Sigmoid colon (tissue), 7 donors: ENCODE data around the gene MROH2A. TPM values are rescaled to one million over a fixed set of nuclear protein-coding genes. Genes with fewer than 3 reads are reported as not detected.

ENCODE experiments used
- DNase-seq: peaks from one replicate; pipeline ENCODE4 v3.0.0-alpha.2; 2019
- H3K27ac ChIP-seq, 4 donors: fragments of 200-600 bp; sonication (generic); one replicate each; pipeline ENCODE4 v1.5.1; 2016 to 2019; ENCODE audit warnings: mild to moderate bottlenecking in 1 of 4
- H3K27me3 ChIP-seq, 3 donors: fragments of 200-600 bp; sonication (generic); one replicate each; pipeline ENCODE4 v1.5.1; 2019; ENCODE audit warnings: mild to moderate bottlenecking in 1 of 3
- H3K36me3 ChIP-seq, 4 donors: fragments of 200-600 bp; sonication (generic); one replicate each; pipeline ENCODE4 v1.5.1; 2016 to 2019
- H3K4me1 ChIP-seq, 4 donors: fragments of 200-600 bp; sonication (generic); one replicate each; pipeline ENCODE4 v1.5.1; 2017 to 2019
- H3K4me3 ChIP-seq, 4 donors: fragments of 200-600 bp; sonication (generic); one replicate each; pipeline ENCODE4 v1.5.1; 2017 to 2019; ENCODE audit warnings: mild to moderate bottlenecking in 2 of 4, moderate library complexity in 1 of 4
- H3K9me3 ChIP-seq, 4 donors: fragments of 200-600 bp in 3 of 4; sonication (generic) in 3 of 4; one replicate each; pipeline versions ENCODE4 v1.5.1 to v1.6.1; 2013 to 2019
- EP300 ChIP-seq, 4 donors: sonication (generic); formaldehyde crosslinking; IDR thresholded peaks; one replicate each; pipeline ENCODE4 v1.6.1; 2017; ENCODE audit warnings: antibody characterized with exemption in 4 of 4
- POLR2A ChIP-seq, 2 donors: fragments of 450-650 bp; IDR thresholded peaks; one replicate each; pipeline ENCODE4 v1.6.1; 2016; ENCODE audit warnings: antibody characterized with exemption in 2 of 2, mild to moderate bottlenecking in 2 of 2, moderate library complexity in 2 of 2
- POLR2AphosphoS5 ChIP-seq, 4 donors: sonication (generic); formaldehyde crosslinking; IDR thresholded peaks; one replicate each; pipeline ENCODE4 v1.6.1; 2017; ENCODE audit warnings: antibody characterized with exemption in 4 of 4
- WGBS, 2 donors: extraction: QIAGEN DNeasy Blood & Tissue Kit; methylation state at CpG; one replicate each; pipeline ENCODE4 v1.1.7; 2013; 5-methylcytosine and 5-hydroxymethylcytosine counted together
- intact Hi-C: fragments of 100-400 bp; cut with DNase I; formaldehyde crosslinking; loops from one replicate; pipeline ENCODE4 v1.15.1; 2023
- polyA plus RNA-seq, 3 donors: library from polyadenylated mRNA; stranded (reverse); fragments of 200-250 nt; gene quantifications; one replicate each; pipeline ENCODE4 v1.2.3, GENCODE V29; 2013
- total RNA-seq, 4 donors: library from RNA; depleted of rRNA; stranded (reverse); fragments of >200 nt; gene quantifications; one replicate each; pipeline ENCODE4 v1.1.0, GENCODE V29; 2016
- TF ChIP-seq, protein P1 (sequence below), 4 experiments: fragments of 450-650 bp in 3 of 4; fragments of 200-600 bp in 1 of 4; IDR thresholded peaks; one replicate each; pipeline ENCODE4 v1.5.1; 2016 to 2019; ENCODE audit warnings: antibody characterized with exemption in 4 of 4, mild to moderate bottlenecking in 3 of 4, moderate library complexity in 2 of 4
- donor health status: healthy with polysubstance abuse.
- donor health status: Bipolar disorder and iron deficiency.
- donor health status: healthy.

Gene MROH2A
- total and polyA plus RNA-seq, 7 donors: 0.06 TPM; not detected in 6

DNA sequence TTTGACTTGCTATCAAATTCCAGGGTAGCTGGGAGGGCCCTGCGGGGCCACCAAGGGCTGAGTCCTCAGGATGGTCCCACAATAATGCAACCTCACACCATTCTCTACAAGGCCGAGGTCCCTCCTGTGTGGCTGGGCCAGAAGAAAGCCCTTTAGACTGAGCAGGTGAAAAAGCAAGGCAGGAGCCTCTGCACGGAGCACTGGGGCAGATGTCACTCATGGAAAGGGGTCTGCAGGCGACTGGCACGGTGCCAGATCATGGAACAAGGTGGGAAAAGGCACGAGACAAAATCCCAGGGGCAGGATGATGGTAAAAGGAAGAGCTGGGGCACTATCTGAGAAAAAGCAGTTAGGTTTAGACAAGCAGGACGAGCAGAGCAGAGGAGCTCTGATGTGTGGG lies 60.1 kb downstream of the MROH2A start:
- intact Hi-C loops: no loop called here
- Histone ChIP-seq H3K4me1 (no peaks in the 10 kb centered on the region), H3K4me3 (no peak overlapping the region), H3K27ac (no peak overlapping the region), H3K27me3 (no peaks in the 10 kb centered on the region), H3K36me3 (no peaks in the 10 kb centered on the region), H3K9me3 (no peaks in the 10 kb centered on the region)
- 84 to 88% methylated on average over 7 of the region's 7 CpGs for WGBS, 2 donors
- peak; percentile 33 for DNase-seq
- TF ChIP-seq EP300 (IDR thresholded peaks at IDR 0.05) (no peak), POLR2AphosphoS5 (IDR thresholded peaks at IDR 0.05) (no peak), POLR2A (IDR thresholded peaks at IDR 0.05) (no peak)
- TF ChIP-seq, protein P1, sequence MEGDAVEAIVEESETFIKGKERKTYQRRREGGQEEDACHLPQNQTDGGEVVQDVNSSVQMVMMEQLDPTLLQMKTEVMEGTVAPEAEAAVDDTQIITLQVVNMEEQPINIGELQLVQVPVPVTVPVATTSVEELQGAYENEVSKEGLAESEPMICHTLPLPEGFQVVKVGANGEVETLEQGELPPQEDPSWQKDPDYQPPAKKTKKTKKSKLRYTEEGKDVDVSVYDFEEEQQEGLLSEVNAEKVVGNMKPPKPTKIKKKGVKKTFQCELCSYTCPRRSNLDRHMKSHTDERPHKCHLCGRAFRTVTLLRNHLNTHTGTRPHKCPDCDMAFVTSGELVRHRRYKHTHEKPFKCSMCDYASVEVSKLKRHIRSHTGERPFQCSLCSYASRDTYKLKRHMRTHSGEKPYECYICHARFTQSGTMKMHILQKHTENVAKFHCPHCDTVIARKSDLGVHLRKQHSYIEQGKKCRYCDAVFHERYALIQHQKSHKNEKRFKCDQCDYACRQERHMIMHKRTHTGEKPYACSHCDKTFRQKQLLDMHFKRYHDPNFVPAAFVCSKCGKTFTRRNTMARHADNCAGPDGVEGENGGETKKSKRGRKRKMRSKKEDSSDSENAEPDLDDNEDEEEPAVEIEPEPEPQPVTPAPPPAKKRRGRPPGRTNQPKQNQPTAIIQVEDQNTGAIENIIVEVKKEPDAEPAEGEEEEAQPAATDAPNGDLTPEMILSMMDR (IDR thresholded peaks at IDR 0.05): no peak

GRCh38 chr2:233838726-233839446 lies 60.8 kb downstream of the MROH2A start:
- TF ChIP-seq POLR2A (IDR thresholded peaks at IDR 0.05) (no peak), POLR2AphosphoS5 (IDR thresholded peaks at IDR 0.05) (no peak), EP300 (IDR thresholded peaks at IDR 0.05) (no peak)
- TF ChIP-seq, protein P1 (IDR thresholded peaks at IDR 0.05): no peak
- DNase-seq: no peak

DNA sequence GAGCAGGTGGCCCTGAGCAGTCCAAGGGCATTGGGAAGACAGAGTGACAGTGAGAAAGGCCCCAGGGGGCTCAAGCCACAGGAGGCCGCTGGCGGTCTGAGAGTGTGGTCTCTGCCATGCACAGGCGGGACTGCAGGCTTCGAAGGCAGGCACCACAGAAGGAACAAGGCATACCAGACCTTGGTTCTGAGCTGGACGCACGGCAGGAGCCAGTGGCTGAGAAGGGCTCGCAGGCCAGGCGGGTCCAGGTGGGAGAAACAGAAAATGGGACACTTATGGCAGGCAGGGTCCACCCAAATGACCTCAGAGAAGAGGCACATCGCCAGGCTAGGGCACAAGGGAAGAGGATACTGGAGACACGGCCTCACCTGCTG lies 61.3 kb downstream of the MROH2A start:
- H3K27me3 ChIP-seq: no peaks in the 10 kb centered on the region
- H3K4me3 ChIP-seq: no peak overlapping the region
- no peaks in the 10 kb centered on the region for H3K4me1 ChIP-seq
- 96 to 97% methylated on average over 10 of the region's 10 CpGs for WGBS, 2 donors
- H3K27ac ChIP-seq: no peak overlapping the region
- TF ChIP-seq, protein P1 (IDR thresholded peaks at IDR 0.05): no peak
- TF ChIP-seq EP300 (IDR thresholded peaks at IDR 0.05): no peak
- no peak for TF ChIP-seq POLR2AphosphoS5 (IDR thresholded peaks at IDR 0.05)
- no peak for TF ChIP-seq POLR2A (IDR thresholded peaks at IDR 0.05)
- H3K9me3 ChIP-seq: no peaks in the 10 kb centered on the region
- no peak for DNase-seq
- intact Hi-C loops: no loop called here
- H3K36me3 ChIP-seq: no peaks in the 10 kb centered on the region

More at GRCh38 chr2:233838726-233839446, 60.8 kb downstream of the MROH2A start:
- intact Hi-C loops: no loop called here
- H3K27me3 ChIP-seq: no peaks in the 10 kb centered on the region
- H3K4me1 ChIP-seq: no peaks in the 10 kb centered on the region
- no peaks in the 10 kb centered on the region for H3K36me3 ChIP-seq
- WGBS, 2 donors: 92 to 95% methylated on average over 12 of the region's 12 CpGs
- no peaks in the 10 kb centered on the region for H3K9me3 ChIP-seq
- H3K27ac ChIP-seq: no peak overlapping the region
- no peak overlapping the region for H3K4me3 ChIP-seq

DNA sequence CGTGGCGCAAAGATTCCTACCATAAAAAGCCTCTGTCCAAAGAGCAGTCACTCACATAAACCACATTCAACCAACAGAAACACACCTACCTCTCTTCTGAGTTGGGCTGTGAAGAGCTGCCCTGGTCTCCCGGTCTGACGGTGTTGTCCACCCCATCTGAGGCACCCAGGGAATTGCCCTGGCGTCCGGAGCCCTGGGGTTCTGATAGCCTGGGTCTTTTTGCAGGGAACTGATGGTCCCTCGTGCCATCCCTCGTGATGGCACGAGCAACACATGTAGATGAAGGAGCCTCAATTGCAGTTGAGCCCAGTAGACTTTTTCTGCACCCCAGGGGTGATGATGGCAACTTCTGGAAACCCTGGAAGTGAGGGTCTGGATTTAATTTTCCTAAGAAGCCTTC lies 62.4 kb downstream of the MROH2A start:
- Histone ChIP-seq H3K4me3 (no peak overlapping the region), H3K36me3 (no peaks in the 10 kb centered on the region), H3K27me3 (no peaks in the 10 kb centered on the region), H3K9me3 (no peaks in the 10 kb centered on the region), H3K27ac (no peak overlapping the region), H3K4me1 (no peaks in the 10 kb centered on the region)
- intact Hi-C loops: no loop called here
- DNase-seq: no peak
- TF ChIP-seq POLR2A (IDR thresholded peaks at IDR 0.05): no peak
- no peak for TF ChIP-seq POLR2AphosphoS5 (IDR thresholded peaks at IDR 0.05)
- TF ChIP-seq EP300 (IDR thresholded peaks at IDR 0.05): no peak
- TF ChIP-seq, protein P1 (IDR thresholded peaks at IDR 0.05): no peak
- WGBS, 2 donors: 95 to 96% methylated on average over 9 of the region's 9 CpGs

- Histone ChIP-seq H3K27ac (no peak overlapping the region), H3K9me3 (no peaks in the 10 kb centered on the region), H3K4me1 (no peaks in the 10 kb centered on the region), H3K36me3 (no peaks in the 10 kb centered on the region), H3K4me3 (no peak overlapping the region), H3K27me3 (no peaks in the 10 kb centered on the region)
- intact Hi-C loops: no loop called here
- WGBS, 2 donors: 96 to 97% methylated on average over 11 of the region's 11 CpGs
- TF ChIP-seq, protein P1 (IDR thresholded peaks at IDR 0.05): no peak
- no peak for TF ChIP-seq EP300 (IDR thresholded peaks at IDR 0.05)
- no peak for TF ChIP-seq POLR2AphosphoS5 (IDR thresholded peaks at IDR 0.05)
- no peak for TF ChIP-seq POLR2A (IDR thresholded peaks at IDR 0.05)
- DNase-seq: no peak
Observed at GRCh38 chr2:233841183-233841582, 63.1 kb downstream of the MROH2A start.
